WTC11 (cell line): Measurements from ENCODE around the gene NACA. TPM values are rescaled to one million over a fixed set of nuclear protein-coding genes. Genes with fewer than 3 reads are reported as not detected.
A peak's percentile ranks its signal among the peaks of the same experiment; 100 is the strongest.

Experiments
- ATAC-seq: fragments of 200-7000 bp; cut with Tn5 transposase; 2 replicates; pipeline ENCODE4 v1.10.0; 2021; ENCODE audit warnings: mild to moderate bottlenecking, moderate library complexity
- CTCF ChIA-PET: fragments of 300-600 bp; sonication (Branson Sonifier 250); formaldehyde crosslinking; loops from one replicate; lab custom pipeline; 2021; ENCODE audit warnings: antibody characterized with exemption; lab: Charles Lee
- POLR2A ChIA-PET: fragments of 350-600 bp; sonication (Branson Sonifier 250); formaldehyde crosslinking; loops from one replicate; lab custom pipeline; 2021; ENCODE audit warnings: antibody characterized with exemption; lab: Charles Lee
- DNase-seq: peaks from one replicate; pipeline ENCODE4 v3.0.0; 2021; ENCODE audit warnings: low spot score
- H3K27ac Mint-ChIP-seq: 2 replicates; pipeline ENCODE4 v1.8.0; 2021; ENCODE audit warnings: mixed read lengths
- H3K27me3 Mint-ChIP-seq: 2 replicates; pipeline ENCODE4 v1.8.0; 2021; ENCODE audit warnings: low read depth, mild to moderate bottlenecking, moderate library complexity, mixed read lengths
- H3K36me3 Mint-ChIP-seq: 2 replicates; pipeline ENCODE4 v1.8.0; 2021; ENCODE audit warnings: mixed read lengths
- H3K4me1 Mint-ChIP-seq: 2 replicates; pipeline ENCODE4 v1.8.0; 2022; ENCODE audit warnings: mixed read lengths
- H3K4me3 Mint-ChIP-seq: 2 replicates; pipeline ENCODE4 v1.8.0; 2021; ENCODE audit warnings: mild to moderate bottlenecking, moderate library complexity, mixed read lengths
- H3K9me3 Mint-ChIP-seq: 2 replicates; pipeline ENCODE4 v1.8.0; 2021; ENCODE audit warnings: mixed read lengths
- AR ChIP-seq: fragments of 250-450 bp; sonication (Bioruptor Pico); IDR thresholded peaks from 2 replicates; pipeline ENCODE4 v1.9.0; 2021; ENCODE audit warnings: mild to moderate bottlenecking
- ARID4B ChIP-seq: sonication (generic); formaldehyde crosslinking; IDR thresholded peaks from 2 replicates; pipeline ENCODE4 v1.8.0; 2023; ENCODE audit warnings: missing genetic modification reagents, mild to moderate bottlenecking, borderline replicate concordance
- ATF6 ChIP-seq: sonication (generic); formaldehyde crosslinking; IDR thresholded peaks from 2 replicates; pipeline ENCODE4 v1.8.1; 2023; ENCODE audit warnings: mild to moderate bottlenecking, missing genetic modification reagents
- CREB1 ChIP-seq: sonication (generic); formaldehyde crosslinking; IDR thresholded peaks from 2 replicates; pipeline ENCODE4 v1.8.0; 2023; ENCODE audit warnings: mild to moderate bottlenecking, missing genetic modification reagents
- CREM ChIP-seq: sonication (generic); formaldehyde crosslinking; IDR thresholded peaks from 2 replicates; pipeline ENCODE4 v1.8.1; 2022; ENCODE audit warnings: mild to moderate bottlenecking, missing genetic modification reagents, moderate library complexity
- E2F1 ChIP-seq: sonication (generic); formaldehyde crosslinking; IDR thresholded peaks from 2 replicates; pipeline ENCODE4 v1.8.0; 2022; ENCODE audit warnings: mild to moderate bottlenecking, missing genetic modification reagents
- ETV6 ChIP-seq: sonication (generic); formaldehyde crosslinking; IDR thresholded peaks from 2 replicates; pipeline ENCODE4 v1.8.1; 2022; ENCODE audit warnings: mild to moderate bottlenecking, missing genetic modification reagents
- FOXJ3 ChIP-seq: sonication (generic); formaldehyde crosslinking; IDR thresholded peaks from 2 replicates; pipeline ENCODE4 v1.9.0; 2021; ENCODE audit warnings: missing genetic modification reagents, mild to moderate bottlenecking, borderline replicate concordance
- FOXP4 ChIP-seq: sonication (generic); formaldehyde crosslinking; IDR thresholded peaks from 2 replicates; pipeline ENCODE4 v1.8.0; 2022; ENCODE audit warnings: mild to moderate bottlenecking, missing genetic modification reagents
- NFE2L1 ChIP-seq: sonication (generic); formaldehyde crosslinking; IDR thresholded peaks from 2 replicates; pipeline ENCODE4 v1.8.1; 2023; ENCODE audit warnings: missing genetic modification reagents
- OVOL2 ChIP-seq: fragments of 250-450 bp; sonication (Bioruptor Pico); IDR thresholded peaks from 2 replicates; pipeline ENCODE4 v1.9.0; 2021; ENCODE audit warnings: mild to moderate bottlenecking, borderline replicate concordance
- SMAD3 ChIP-seq: sonication (generic); formaldehyde crosslinking; IDR thresholded peaks from 2 replicates; pipeline ENCODE4 v1.8.0; 2022; ENCODE audit warnings: missing genetic modification reagents, mild to moderate bottlenecking, borderline replicate concordance
- SMAD4 ChIP-seq: sonication (generic); formaldehyde crosslinking; IDR thresholded peaks from 2 replicates; pipeline ENCODE4 v1.8.0; 2022; ENCODE audit warnings: mild to moderate bottlenecking, missing genetic modification reagents
- SP1 ChIP-seq: sonication (generic); formaldehyde crosslinking; conservative IDR thresholded peaks from 2 replicates; pipeline ENCODE4 v1.8.1; 2022; ENCODE audit warnings: missing genetic modification reagents
- USF1 ChIP-seq: sonication (generic); formaldehyde crosslinking; IDR thresholded peaks from 2 replicates; pipeline ENCODE4 v1.8.0; 2022; ENCODE audit warnings: mild to moderate bottlenecking, missing genetic modification reagents
- ZMAT4 ChIP-seq: fragments of 250-450 bp; sonication (Bioruptor Pico); IDR thresholded peaks from 2 replicates; pipeline ENCODE4 v1.9.0; 2021; ENCODE audit warnings: mild to moderate bottlenecking
- ZNF232 ChIP-seq: sonication (generic); formaldehyde crosslinking; IDR thresholded peaks from 2 replicates; pipeline ENCODE4 v1.8.0; 2022; ENCODE audit warnings: mild to moderate bottlenecking, missing genetic modification reagents
- ZNF317 ChIP-seq: sonication (generic); formaldehyde crosslinking; IDR thresholded peaks from 2 replicates; pipeline ENCODE4 v1.8.1; 2023; ENCODE audit warnings: low read depth, mild to moderate bottlenecking, moderate library complexity, missing genetic modification reagents, borderline replicate concordance
- ZNF671 ChIP-seq: fragments of 250-450 bp; sonication (Bioruptor Pico); IDR thresholded peaks from 2 replicates; pipeline ENCODE4 v1.8.0; 2021; ENCODE audit warnings: mild to moderate bottlenecking
- total RNA-seq: library from RNA; stranded (reverse); gene quantifications from 3 replicates; pipeline ENCODE4 v1.2.3, GENCODE V29; 2021

Gene NACA
- total RNA-seq, 1 experiment from 2014 or later = 987 TPM

GRCh38 chr12:56688129-56688845 lies 36.8 kb downstream of the NACA start, which contains the start of gene PTGES3:
PTGES3 (minus strand) TSS chr12:56688284; CDS start chr12:56687999, 285 bp downstream.
- H3K27me3 Mint-ChIP-seq = no peaks in the 10 kb centered on the region; the same call in 1 of the 2 replicates
- DNase-seq = peak; percentile 99
- peaks cover 17% of the 10 kb centered on the region for H3K4me1 Mint-ChIP-seq
- ChIA-PET CTCF (interaction anchor here (0.6 to 3.9 kb wide), 8 partner anchors 29 to 381 kb away, joined by 3 to 27 read pairs (median 4); partner anchors contain the start of gene BAZ2A), POLR2A (interaction anchor here (0.6 to 3.2 kb wide), 12 partner anchors 10 to 424 kb away, joined by 3 to 15 read pairs (median 5); partner anchors contain the start of genes ATP5F1B and NACA)
- peak within 1 kb of the TSS; percentile 98 for H3K27ac Mint-ChIP-seq
- no peaks in the 10 kb centered on the region for H3K9me3 Mint-ChIP-seq
- H3K4me3 Mint-ChIP-seq = peak within 1 kb of the TSS; percentile 99
- peaks cover 26% of the 10 kb centered on the region for H3K36me3 Mint-ChIP-seq
- ATAC-seq = peak; percentile 80
- TF ChIP-seq ZNF671 (CRISPR knock-in tag) (no peak), ETV6 (peak; percentile 89; the same call in 1 of the 2 replicates), NFE2L1 (peak; percentile 98), FOXJ3 (CRISPR knock-in tag) (no peak), E2F1 (peak; percentile 78; the same call in 1 of the 2 replicates), SP1 (CRISPR knock-in tag) (peak; percentile 76), FOXP4 (CRISPR knock-in tag) (no peak; the same call in 1 of the 2 replicates), USF1 (CRISPR knock-in tag) (0 out of 2 replicates have a peak, but pooled peaks have one; percentile 43), AR (CRISPR knock-in tag) (0 out of 2 replicates have a peak, but pooled peaks have one; percentile 39), SMAD3 (CRISPR knock-in tag) (no peak), CREM (peak; percentile 93), ARID4B (CRISPR knock-in tag) (peak; percentile 68; the same call in 1 of the 2 replicates), ZNF317 (CRISPR knock-in tag) (no peak), ZNF232 (CRISPR knock-in tag) (no peak), SMAD4 (CRISPR knock-in tag) (no peak), ZMAT4 (CRISPR knock-in tag) (no peak), ATF6 (no peak), OVOL2 (CRISPR knock-in tag) (no peak), CREB1 (CRISPR knock-in tag) (no peak; the same call in 1 of the 2 replicates)
